ENCODE measurements around the gene PTPN6. TPM values are rescaled to one million over a fixed set of nuclear protein-coding genes. Genes with fewer than 3 reads are reported as not detected.

The PTPN6 gene
- total and polyA plus RNA-seq, 2 donors from 2014 or later: 38.0 to 70.8 TPM

DNA sequence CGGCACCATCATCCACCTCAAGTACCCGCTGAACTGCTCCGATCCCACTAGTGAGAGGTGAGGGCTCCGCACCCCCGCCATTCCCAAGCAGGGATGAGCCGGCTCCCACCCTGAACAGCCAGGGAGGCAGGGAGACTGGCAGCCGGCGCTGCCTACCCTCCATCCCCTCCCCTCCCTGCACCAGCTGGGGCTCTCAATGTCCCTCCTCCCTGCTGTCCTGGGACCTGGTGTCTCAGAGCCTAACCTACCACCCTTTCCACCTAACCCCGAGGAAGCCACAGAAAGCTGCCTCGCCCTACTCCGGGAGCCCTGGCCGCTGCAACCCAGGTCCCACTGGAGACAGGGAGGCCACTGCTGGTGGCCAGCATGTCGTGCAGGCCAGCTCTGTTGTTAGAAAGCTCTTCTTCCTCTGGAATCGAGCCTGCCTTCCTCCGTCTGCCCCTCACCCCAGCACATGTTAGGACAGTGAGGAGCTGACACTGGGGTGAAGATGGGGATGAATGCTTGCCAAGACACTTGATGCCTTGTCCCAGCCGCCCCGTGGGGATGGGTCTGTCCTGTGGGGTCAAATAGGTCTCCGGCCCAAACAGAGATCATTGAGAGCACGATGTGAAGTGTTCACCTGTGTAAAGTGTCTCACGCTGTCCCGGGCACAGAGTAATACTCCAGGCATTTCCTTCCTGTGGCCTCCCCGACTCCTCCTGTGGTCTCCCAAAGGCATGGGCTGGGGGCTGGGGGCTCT is 1.1 kb downstream of the PTPN6 start:
- FAIRE-seq: no peak
- no peak overlapping the region for H3K4me3 ChIP-seq (ENCODE audit: low read length in 3 of 3)
- TF ChIP-seq CTCF (IDR thresholded peaks at IDR 0.05; ENCODE audit: borderline replicate concordance, extremely low read depth, insufficient read depth): no peak
- H3K27ac ChIP-seq (ENCODE audit: low read depth in 2 of 2, low read length in 2 of 2): no peak overlapping the region
- peaks cover 0 to 4% (median 0%) of the 10 kb centered on the region in 3 donors for H3K4me1 ChIP-seq (ENCODE audit: control insufficient read depth in 2 of 3, insufficient read depth in 2 of 3, low read depth in 1 of 3, low read length in 3 of 3)
- no peaks in the 10 kb centered on the region for H3K27me3 ChIP-seq (ENCODE audit: control insufficient read depth, insufficient read depth, low read length)
- DNase-seq: peak in 1 of 5 donors; percentile 68
- H3K9me3 ChIP-seq (ENCODE audit: control insufficient read depth in 2 of 3, insufficient read depth in 1 of 3, low read length in 3 of 3): no peaks in the 10 kb centered on the region
- H3K36me3 ChIP-seq (ENCODE audit: control insufficient read depth in 2 of 3, insufficient read depth in 3 of 3, low read length in 3 of 3): no peaks in the 10 kb centered on the region
- H3K9ac ChIP-seq (ENCODE audit: low read length in 3 of 3): no peak overlapping the region
- intact Hi-C loops (cut with DNase I): no loop called here

DNA sequence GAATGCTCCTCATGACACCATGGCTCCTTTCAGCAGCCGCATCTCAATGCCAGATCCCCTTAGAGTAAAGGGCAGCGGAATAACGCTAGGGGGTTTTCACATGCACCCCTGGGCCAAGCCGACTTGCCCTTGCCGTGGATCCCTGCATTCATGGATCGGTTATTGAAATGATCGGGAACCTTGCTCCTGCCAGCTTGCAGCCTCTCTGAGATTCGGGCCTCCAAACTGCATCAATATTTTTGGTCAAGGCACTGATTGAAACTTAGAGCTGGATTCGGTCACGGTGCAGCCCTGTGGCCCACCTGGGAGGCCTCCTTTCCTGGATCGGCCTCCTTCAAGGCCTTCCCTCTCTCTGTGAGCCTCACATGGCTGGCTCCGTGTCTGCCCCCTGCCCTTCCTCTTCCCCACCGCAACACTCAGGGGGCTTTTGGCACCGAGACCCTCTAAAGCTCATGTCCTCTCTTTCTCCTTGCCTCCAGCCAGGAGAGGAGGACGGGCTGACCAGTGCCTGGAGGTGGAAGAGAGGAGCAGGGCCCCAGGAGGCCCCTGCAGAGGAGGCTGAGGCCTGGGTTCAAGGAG is 1.8 kb downstream of the PTPN6 start:
- Histone ChIP-seq H3K9me3 (ENCODE audit: control insufficient read depth in 2 of 3, insufficient read depth in 1 of 3, low read length in 3 of 3) (no peaks in the 10 kb centered on the region), H3K27me3 (ENCODE audit: control insufficient read depth, insufficient read depth, low read length) (no peaks in the 10 kb centered on the region), H3K4me3 (ENCODE audit: low read length in 3 of 3) (no peak overlapping the region), H3K36me3 (ENCODE audit: control insufficient read depth in 2 of 3, insufficient read depth in 3 of 3, low read length in 3 of 3) (peaks cover 0 to 3% (median 0%) of the 10 kb centered on the region in 3 donors), H3K9ac (ENCODE audit: low read length in 3 of 3) (no peak overlapping the region), H3K27ac (ENCODE audit: low read depth in 2 of 2, low read length in 2 of 2) (no peak overlapping the region), H3K4me1 (ENCODE audit: control insufficient read depth in 2 of 3, insufficient read depth in 2 of 3, low read depth in 1 of 3, low read length in 3 of 3) (peaks cover 0 to 4% (median 0%) of the 10 kb centered on the region in 3 donors)
- no peak for FAIRE-seq
- TF ChIP-seq CTCF (IDR thresholded peaks at IDR 0.05; ENCODE audit: borderline replicate concordance, extremely low read depth, insufficient read depth): no peak
- intact Hi-C loops (cut with DNase I): no loop called here
- DNase-seq: peak in 1 of 5 donors; percentile 22

DNA sequence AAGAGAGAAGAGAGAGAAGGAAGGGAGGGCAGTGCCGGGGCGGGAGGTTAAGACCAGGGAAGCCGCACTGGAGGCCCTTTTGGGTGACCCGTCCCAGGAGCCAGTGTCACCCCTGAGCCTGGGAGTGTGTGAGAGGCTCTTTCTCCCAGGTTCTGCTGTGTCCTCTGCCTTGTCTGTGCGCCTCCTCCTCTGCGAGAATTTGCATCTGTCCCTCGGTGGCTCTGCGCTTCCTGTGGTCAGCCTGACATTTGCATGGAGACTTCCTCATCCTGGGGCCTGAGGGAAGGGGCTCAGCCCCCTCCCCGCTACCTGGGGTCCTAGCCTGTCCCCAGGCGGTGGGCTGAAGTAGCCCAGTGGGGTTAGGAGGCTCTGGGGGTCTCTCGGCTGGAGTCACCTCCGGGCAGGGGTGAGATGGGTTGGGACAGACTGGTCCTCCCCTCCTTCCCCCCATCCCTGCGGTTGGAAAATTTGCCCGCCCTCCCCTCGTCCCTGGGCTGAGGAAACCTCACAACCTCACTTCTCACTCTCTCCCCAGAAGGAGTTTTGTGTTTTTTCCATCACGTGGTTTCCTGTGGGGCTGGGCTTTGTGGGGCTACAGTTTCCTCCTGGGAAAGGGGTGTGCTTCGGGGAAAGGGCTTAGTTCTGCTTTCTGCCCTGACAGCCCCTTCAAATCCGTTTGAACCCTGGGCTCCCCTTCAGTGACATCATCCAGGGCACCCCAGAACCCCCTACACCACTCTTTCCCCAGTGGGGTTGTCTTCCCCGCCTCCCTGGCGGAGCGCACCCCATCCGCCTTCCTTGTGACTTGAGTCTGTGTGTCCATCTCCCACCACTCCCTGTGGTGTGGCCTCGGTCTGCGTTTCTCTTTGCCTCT is 2.5 kb downstream of the PTPN6 start:
- Histone ChIP-seq H3K27me3 (ENCODE audit: control insufficient read depth, insufficient read depth, low read length) (no peaks in the 10 kb centered on the region), H3K27ac (ENCODE audit: low read depth in 2 of 2, low read length in 2 of 2) (peak overlapping the region in 1 of 2 donors; percentile 57), H3K4me3 (ENCODE audit: low read length in 3 of 3) (no peak overlapping the region), H3K4me1 (ENCODE audit: control insufficient read depth in 2 of 3, insufficient read depth in 2 of 3, low read depth in 1 of 3, low read length in 3 of 3) (peaks cover 0 to 6% (median 0%) of the 10 kb centered on the region in 3 donors), H3K9me3 (ENCODE audit: control insufficient read depth in 2 of 3, insufficient read depth in 1 of 3, low read length in 3 of 3) (no peaks in the 10 kb centered on the region), H3K36me3 (ENCODE audit: control insufficient read depth in 2 of 3, insufficient read depth in 3 of 3, low read length in 3 of 3) (peaks cover 0 to 5% (median 0%) of the 10 kb centered on the region in 3 donors), H3K9ac (ENCODE audit: low read length in 3 of 3) (no peak overlapping the region)
- no peak for FAIRE-seq
- intact Hi-C loops (cut with DNase I): no loop called here
- TF ChIP-seq CTCF (IDR thresholded peaks at IDR 0.05; ENCODE audit: borderline replicate concordance, extremely low read depth, insufficient read depth): no peak
- peak in 2 of 5 donors; percentile 86 to 88 for DNase-seq

All from kidney (tissue), 14 donors.